K562 (cell line): ENCODE data around the gene FDX2. TPM values are rescaled to one million over a fixed set of nuclear protein-coding genes. Genes with fewer than 3 reads are reported as not detected.

ENCODE experiments used
- ATAC-seq: fragments of 200-7000 bp; cut with Tn5 transposase; 3 replicates; pipeline ENCODE4 v1.9.1; 2020; ENCODE audit warnings: moderate library complexity
- BruUV-seq: library from RNA; stranded (reverse); fragments of 400-500 nt; replicated peaks from 2 replicates; lab custom pipeline; 2021; lab: Mats Ljungman, UMichigan
- CTCF ChIA-PET: fragments of 300-600 bp; formaldehyde crosslinking; extraction: SDS; loops from one replicate; lab custom pipeline; 2021; ENCODE audit warnings: low intra/inter-chr PET ratio; lab: Yijun Ruan, JAX
- POLR2A ChIA-PET: fragments of 300-600, 350-650 bp; sonication (Branson Sonifier 250); formaldehyde crosslinking; extraction: SDS; loops from one replicate; lab custom pipeline; 2021; ENCODE audit warnings: antibody characterized with exemption, inconsistent platforms; lab: Yijun Ruan, JAX
- DNase-seq, 4 experiments: peaks; one replicate each; pipeline versions ENCODE4 v3.0.0 to v3.0.0-alpha.2; 2011 to 2018; ENCODE audit warnings: low spot score in 3 of 4, mixed read lengths in 3 of 4; ENCODE audit errors: extremely low read depth in 1 of 4
- FAIRE-seq: peaks from 2 replicates; lab custom pipeline; 2011; peaks lifted over from hg19 to GRCh38; lab: Jason Lieb, UNC
- H2AFZ ChIP-seq: 2 replicates; pipeline ENCODE4 v1.6.0; 2011; ENCODE audit warnings: low read depth, low read length, control low read depth, inconsistent platforms
- H3K27ac ChIP-seq: fragments of 200-600 bp; 3 replicates; pipeline ENCODE4 v1.8.0; 2011; ENCODE audit warnings: low read depth, mild to moderate bottlenecking, control low read depth, inconsistent platforms, low read length, moderate library complexity, mixed read lengths; ENCODE audit errors: extremely low read depth
- H3K27me3 ChIP-seq, 2 experiments: fragments of 300-600 bp in 1 of 2; 2 replicates in 1 of 2; 3 replicates in 1 of 2; pipeline versions ENCODE4 v1.6.0 to v1.8.0; 2011; ENCODE audit warnings: inconsistent platforms in 2 of 2, low read length in 2 of 2, mild to moderate bottlenecking in 1 of 2, mixed read lengths in 1 of 2, moderate library complexity in 1 of 2; ENCODE audit not compliant: control insufficient read depth in 2 of 2, insufficient read depth in 2 of 2
- H3K36me3 ChIP-seq: fragments of 300-600 bp; 3 replicates; pipeline ENCODE4 v1.8.0; 2011; ENCODE audit warnings: mild to moderate bottlenecking, low read length, inconsistent platforms; ENCODE audit not compliant: control insufficient read depth, insufficient read depth
- H3K4me1 ChIP-seq, 2 experiments: fragments of 200-600 bp in 1 of 2; replicated peaks in 1 of 2; 2 replicates in 1 of 2; 3 replicates in 1 of 2; pipeline versions ENCODE4 v1.5.1 to v1.8.0; 2011; ENCODE audit warnings: inconsistent platforms in 2 of 2, low read length in 2 of 2, mild to moderate bottlenecking in 1 of 2, mixed read lengths in 1 of 2, moderate library complexity in 1 of 2; ENCODE audit not compliant: control insufficient read depth in 2 of 2, insufficient read depth in 2 of 2
- H3K4me2 ChIP-seq: 2 replicates; pipeline ENCODE4 v1.6.1; 2011; ENCODE audit warnings: low read length, control low read depth, inconsistent platforms, mixed read lengths; ENCODE audit not compliant: insufficient read depth
- H3K4me3 ChIP-seq: fragments of 200-600 bp; sonication (generic), shearing (Covaris generic); 2 replicates; pipeline ENCODE4 v1.5.1; 2016; ENCODE audit warnings: control low read depth, inconsistent platforms
- H3K79me2 ChIP-seq: fragments of 200-600 bp; 3 replicates; pipeline ENCODE4 v1.8.0; 2011; ENCODE audit warnings: low read length, inconsistent platforms; ENCODE audit not compliant: control insufficient read depth, insufficient read depth
- H3K9ac ChIP-seq, 2 experiments: 2 replicates each; pipeline versions ENCODE4 v1.6.0 to v1.6.1; 2011; ENCODE audit warnings: low read depth in 2 of 2, low read length in 2 of 2, control low read depth in 1 of 2, inconsistent platforms in 1 of 2, mild to moderate bottlenecking in 1 of 2, mixed read lengths in 1 of 2; ENCODE audit not compliant: insufficient read depth in 1 of 2
- H3K9me1 ChIP-seq: one replicate; pipeline ENCODE4 v1.6.0; 2011; ENCODE audit warnings: inconsistent platforms, mild to moderate bottlenecking, low read length, moderate library complexity; ENCODE audit not compliant: control insufficient read depth, insufficient read depth
- H3K9me3 ChIP-seq: replicated peaks from 2 replicates; pipeline ENCODE4 v1.5.1; 2011; ENCODE audit warnings: low read depth, low read length, inconsistent platforms; ENCODE audit not compliant: control insufficient read depth, insufficient read depth
- H4K20me1 ChIP-seq: replicated peaks from 2 replicates; pipeline ENCODE4 v1.6.1; 2011; ENCODE audit warnings: low read length, inconsistent platforms, mixed read lengths; ENCODE audit not compliant: control insufficient read depth, insufficient read depth
- FOXA3 ChIP-seq, 2 experiments: fragments of 450-650 bp in 1 of 2; sonication (generic) in 1 of 2; formaldehyde crosslinking; IDR thresholded peaks in 1 of 2; conservative IDR thresholded peaks in 1 of 2; 2 replicates each; pipeline versions ENCODE4 v1.4.0 to v1.8.0; 2020 to 2022; ENCODE audit warnings: mild to moderate bottlenecking in 2 of 2, missing genetic modification reagents in 1 of 2
- FOXK1 ChIP-seq: sonication (generic); formaldehyde crosslinking; IDR thresholded peaks from 2 replicates; pipeline ENCODE4 v1.8.0; 2022; ENCODE audit warnings: missing genetic modification reagents, mild to moderate bottlenecking, borderline replicate concordance
- FOXM1 ChIP-seq, 2 experiments: fragments of 450-650 bp in 1 of 2; sonication (generic) in 1 of 2; formaldehyde crosslinking in 1 of 2; IDR thresholded peaks; 2 replicates each; pipeline versions ENCODE4 v1.6.1 to v1.9.0; 2017 to 2022; ENCODE audit warnings: low read depth in 2 of 2, mild to moderate bottlenecking in 2 of 2, missing genetic modification reagents in 1 of 2, moderate library complexity in 1 of 2
- HEY1 ChIP-seq: fragments of 250-450 bp; sonication (Bioruptor Pico); IDR thresholded peaks from 2 replicates; pipeline ENCODE4 v1.5.0; 2020; ENCODE audit warnings: mild to moderate bottlenecking, moderate library complexity, borderline replicate concordance
- KLF6 ChIP-seq: fragments of 250-450 bp; sonication (Bioruptor Pico); IDR thresholded peaks from 2 replicates; pipeline ENCODE4 v1.4.0; 2020; ENCODE audit warnings: mild to moderate bottlenecking, moderate library complexity, borderline replicate concordance
- RAD21 ChIP-seq, 2 experiments: fragments of 250-450 bp in 1 of 2; fragments of 450-650 bp in 1 of 2; sonication (Bioruptor Pico) in 1 of 2; formaldehyde crosslinking in 1 of 2; IDR thresholded peaks in 1 of 2; conservative IDR thresholded peaks in 1 of 2; 2 replicates each; pipeline versions ENCODE4 v1.4.0 to v1.8.0; 2020 to 2022; ENCODE audit warnings: mild to moderate bottlenecking in 2 of 2, moderate library complexity in 1 of 2
- RBBP5 ChIP-seq: fragments of 200-600 bp; sonication (generic); IDR thresholded peaks from 2 replicates; pipeline ENCODE4 v1.6.1; 2012; ENCODE audit warnings: borderline replicate concordance, mild to moderate bottlenecking, low read length, control low read depth, inconsistent platforms; ENCODE audit not compliant: insufficient read depth, poor library complexity, severe bottlenecking
- SLC30A9 ChIP-seq: fragments of 250-450 bp; sonication (Bioruptor Pico); IDR thresholded peaks from 2 replicates; pipeline ENCODE4 v1.8.0; 2022; ENCODE audit warnings: mild to moderate bottlenecking, moderate library complexity
- ZNF431 ChIP-seq: sonication (generic); formaldehyde crosslinking; IDR thresholded peaks from 2 replicates; pipeline ENCODE4 v1.8.0; 2022; ENCODE audit warnings: mild to moderate bottlenecking, missing genetic modification reagents
- WGBS: fragments of 100-300 bp; shearing (Covaris generic); methylation state at CpG from one replicate; pipeline ENCODE4 v1.1.6; 2016; ENCODE audit warnings: low coverage, mixed read lengths; ENCODE audit not compliant: insufficient coverage; ENCODE audit errors: missing lambda C conversion rate; 5-methylcytosine and 5-hydroxymethylcytosine counted together
- in situ Hi-C: fragments of 300-500 bp; cut with MboI; formaldehyde crosslinking; loops from 4 replicates; pipeline ENCODE4 v1.15.0; 2018; ENCODE audit warnings: inconsistent platforms, mixed read lengths
- intact Hi-C: fragments of 100-400 bp; cut with micrococcal nuclease; formaldehyde crosslinking; loops from 2 replicates; pipeline ENCODE4 v1.14.2; 2022
- polyA plus RNA-seq, 8 experiments: library from polyadenylated mRNA; depleted of rRNA in 4 of 8; stranded (reverse) in 5 of 8; unstranded in 3 of 8; fragments of >200 nt; fragmentation: Nextera tagmentation in 2 of 8; fragmentation: Illumina TruSeq in 1 of 8; extraction: Ambion mirVana in 2 of 8; extraction: Trizol in 1 of 8; gene quantifications; 2 replicates each; pipeline versions ENCODE4 v1.2.1 to v1.2.3, GENCODE V29; 2011 to 2014; ENCODE audit warnings: inconsistent platforms in 1 of 8, missing spikeins in 1 of 8
- total RNA-seq, 7 experiments: library from RNA; depleted of rRNA in 6 of 7; stranded (reverse); fragments of >200 nt in 6 of 7; fragmentation: Illumina TruSeq in 2 of 7; extraction: Trizol in 2 of 7; gene quantifications; 2 replicates each; pipeline versions ENCODE4 v1.2.1 to v1.2.3, GENCODE V29; 2011 to 2021; ENCODE audit warnings: low replicate concordance in 1 of 7
- TF ChIP-seq, protein P1 (sequence below), 2 experiments: fragments of 450-650 bp; formaldehyde crosslinking in 1 of 2; IDR thresholded peaks; 2 replicates each; pipeline versions ENCODE4 v1.4.0 to v1.6.1; 2014 to 2020; ENCODE audit warnings: mild to moderate bottlenecking in 2 of 2, borderline replicate concordance in 1 of 2, low read depth in 1 of 2

FDX2 gene
- total and polyA plus RNA-seq, 9 of the 15 experiments (the other 6 are each of a cell fraction or from before 2014, with no cell fraction given), result 2.5 to 49.8 (median 29.7) TPM

DNA sequence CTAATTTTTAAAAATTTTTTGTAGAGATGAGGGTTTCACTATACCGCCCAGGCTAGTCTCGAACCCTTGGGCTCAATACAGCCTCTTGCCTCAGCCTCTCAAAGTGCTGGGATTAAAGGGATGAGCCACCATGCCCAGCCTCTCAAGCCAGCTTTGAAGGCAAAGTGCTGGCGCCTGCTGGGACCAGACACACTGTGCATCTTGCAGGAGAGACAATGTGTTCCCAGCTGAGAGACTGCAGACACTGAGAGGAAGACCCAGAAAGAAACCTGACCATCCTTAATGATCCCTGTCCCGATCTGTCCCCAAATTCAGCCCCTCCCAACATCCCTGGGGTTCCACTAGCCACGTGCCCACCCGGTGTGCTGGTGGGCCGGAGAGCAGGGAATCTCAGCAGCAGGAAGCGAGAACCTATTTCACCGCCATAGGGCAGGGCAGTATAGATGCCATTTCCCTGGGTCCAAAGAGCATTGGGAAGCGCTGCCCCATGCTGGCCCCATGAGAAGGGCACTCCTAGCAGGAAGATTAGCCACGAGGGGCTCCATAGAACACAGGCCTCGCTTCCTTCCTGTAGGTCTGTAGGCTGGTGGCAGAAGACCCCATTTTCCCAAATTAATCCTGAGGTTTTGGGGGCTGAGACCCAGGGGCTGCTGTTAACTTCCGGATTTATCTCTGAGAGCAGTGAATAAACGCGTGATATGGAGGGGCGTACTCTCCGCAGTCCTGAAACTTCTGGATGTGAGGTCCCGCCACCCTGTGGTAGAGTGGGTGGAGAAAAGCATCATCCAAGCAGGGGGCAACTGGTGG lies 16.5 kb upstream of the FDX2 start:
- Histone ChIP-seq H3K4me1 (peaks cover 15 to 54% of the 10 kb centered on the region in 2 experiments; a peak in 4 of 5 replicates), H3K36me3 (peaks cover 48% of the 10 kb centered on the region), H2AFZ (peak overlapping the region; percentile 86; the same call in 1 of the 2 replicates), H3K9me3 (no peaks in the 10 kb centered on the region), H3K4me2 (peak overlapping the region; percentile 92), H3K9me1 (no peaks in the 10 kb centered on the region), H3K79me2 (peaks cover 80% of the 10 kb centered on the region), H3K27me3 (no peaks in the 10 kb centered on the region), H3K9ac (peak overlapping the region; percentile 96 to 99), H3K27ac (peak overlapping the region; percentile 98), H4K20me1 (peaks cover 10% of the 10 kb centered on the region; the same call in 1 of the 2 replicates), H3K4me3 (peak overlapping the region; percentile 93)
- FAIRE-seq (no peak), ATAC-seq (no peak), DNase-seq (peak in 1 of 4 experiments; percentile 24)
- in situ Hi-C loops (no loop called here), intact Hi-C loops (loop anchor here (1.0 to 2.0 kb wide), 3 partner anchors 16 to 246 kb away; partner anchors contain the start of genes FDX2, ICAM5 and SHFL)
- BruUV-seq, result no TSS peak
- 10% methylated on average over 18 of the region's 18 CpGs for WGBS
- CTCF ChIA-PET, result no interaction called here
- POLR2A ChIA-PET, result interaction anchor here (0.6 to 3.9 kb wide), 13 partner anchors 8 to 235 kb away, joined by 3 to 29 read pairs (median 5); partner anchors contain the start of gene ICAM5
- TF ChIP-seq SLC30A9 (CRISPR knock-in tag), result no peak
- 0 out of 4 replicates have a peak, but pooled peaks of 1 of the 2 experiments have one; percentile 5 for TF ChIP-seq RAD21 (CRISPR knock-in tag; conservative IDR thresholded peaks at IDR 0.05 in 1 of 2, IDR thresholded peaks at IDR 0.05 in 1 of 2)
- 0 out of 2 replicates have a peak, but pooled peaks have one; percentile 45 for TF ChIP-seq ZNF431 (CRISPR knock-in tag)
- TF ChIP-seq RBBP5, result no peak
- no peak for TF ChIP-seq KLF6 (CRISPR knock-in tag)
- 0 out of 4 replicates have a peak, but pooled peaks of 1 of the 2 experiments have one; percentile 18 for TF ChIP-seq FOXA3 (CRISPR knock-in tag; conservative IDR thresholded peaks at IDR 0.05 in 1 of 2, IDR thresholded peaks at IDR 0.05 in 1 of 2)
- TF ChIP-seq HEY1 (CRISPR knock-in tag), result no peak
- TF ChIP-seq, protein P1, sequence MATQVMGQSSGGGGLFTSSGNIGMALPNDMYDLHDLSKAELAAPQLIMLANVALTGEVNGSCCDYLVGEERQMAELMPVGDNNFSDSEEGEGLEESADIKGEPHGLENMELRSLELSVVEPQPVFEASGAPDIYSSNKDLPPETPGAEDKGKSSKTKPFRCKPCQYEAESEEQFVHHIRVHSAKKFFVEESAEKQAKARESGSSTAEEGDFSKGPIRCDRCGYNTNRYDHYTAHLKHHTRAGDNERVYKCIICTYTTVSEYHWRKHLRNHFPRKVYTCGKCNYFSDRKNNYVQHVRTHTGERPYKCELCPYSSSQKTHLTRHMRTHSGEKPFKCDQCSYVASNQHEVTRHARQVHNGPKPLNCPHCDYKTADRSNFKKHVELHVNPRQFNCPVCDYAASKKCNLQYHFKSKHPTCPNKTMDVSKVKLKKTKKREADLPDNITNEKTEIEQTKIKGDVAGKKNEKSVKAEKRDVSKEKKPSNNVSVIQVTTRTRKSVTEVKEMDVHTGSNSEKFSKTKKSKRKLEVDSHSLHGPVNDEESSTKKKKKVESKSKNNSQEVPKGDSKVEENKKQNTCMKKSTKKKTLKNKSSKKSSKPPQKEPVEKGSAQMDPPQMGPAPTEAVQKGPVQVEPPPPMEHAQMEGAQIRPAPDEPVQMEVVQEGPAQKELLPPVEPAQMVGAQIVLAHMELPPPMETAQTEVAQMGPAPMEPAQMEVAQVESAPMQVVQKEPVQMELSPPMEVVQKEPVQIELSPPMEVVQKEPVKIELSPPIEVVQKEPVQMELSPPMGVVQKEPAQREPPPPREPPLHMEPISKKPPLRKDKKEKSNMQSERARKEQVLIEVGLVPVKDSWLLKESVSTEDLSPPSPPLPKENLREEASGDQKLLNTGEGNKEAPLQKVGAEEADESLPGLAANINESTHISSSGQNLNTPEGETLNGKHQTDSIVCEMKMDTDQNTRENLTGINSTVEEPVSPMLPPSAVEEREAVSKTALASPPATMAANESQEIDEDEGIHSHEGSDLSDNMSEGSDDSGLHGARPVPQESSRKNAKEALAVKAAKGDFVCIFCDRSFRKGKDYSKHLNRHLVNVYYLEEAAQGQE (IDR thresholded peaks at IDR 0.05; ENCODE audit: borderline replicate concordance), result peak; percentile 47
- TF ChIP-seq, protein P1 (CRISPR knock-in tag; IDR thresholded peaks at IDR 0.05; ENCODE audit: low read depth), result no peak
- TF ChIP-seq FOXM1 (IDR thresholded peaks at IDR 0.05; ENCODE audit: low read depth), result no peak
- TF ChIP-seq FOXM1 (CRISPR knock-in tag; IDR thresholded peaks at IDR 0.05; ENCODE audit: low read depth), result no peak
- 0 out of 2 replicates have a peak, but pooled peaks have one; percentile 52 for TF ChIP-seq FOXK1 (CRISPR knock-in tag)
